ENCODE measurements around the gene CNN3.
"Not testable (repeated sequence)": the region's sequence is repeated elsewhere in the genome, so short reads cannot be mapped to it uniquely, and the experiment has no call there.

The CNN3 gene

DNA sequence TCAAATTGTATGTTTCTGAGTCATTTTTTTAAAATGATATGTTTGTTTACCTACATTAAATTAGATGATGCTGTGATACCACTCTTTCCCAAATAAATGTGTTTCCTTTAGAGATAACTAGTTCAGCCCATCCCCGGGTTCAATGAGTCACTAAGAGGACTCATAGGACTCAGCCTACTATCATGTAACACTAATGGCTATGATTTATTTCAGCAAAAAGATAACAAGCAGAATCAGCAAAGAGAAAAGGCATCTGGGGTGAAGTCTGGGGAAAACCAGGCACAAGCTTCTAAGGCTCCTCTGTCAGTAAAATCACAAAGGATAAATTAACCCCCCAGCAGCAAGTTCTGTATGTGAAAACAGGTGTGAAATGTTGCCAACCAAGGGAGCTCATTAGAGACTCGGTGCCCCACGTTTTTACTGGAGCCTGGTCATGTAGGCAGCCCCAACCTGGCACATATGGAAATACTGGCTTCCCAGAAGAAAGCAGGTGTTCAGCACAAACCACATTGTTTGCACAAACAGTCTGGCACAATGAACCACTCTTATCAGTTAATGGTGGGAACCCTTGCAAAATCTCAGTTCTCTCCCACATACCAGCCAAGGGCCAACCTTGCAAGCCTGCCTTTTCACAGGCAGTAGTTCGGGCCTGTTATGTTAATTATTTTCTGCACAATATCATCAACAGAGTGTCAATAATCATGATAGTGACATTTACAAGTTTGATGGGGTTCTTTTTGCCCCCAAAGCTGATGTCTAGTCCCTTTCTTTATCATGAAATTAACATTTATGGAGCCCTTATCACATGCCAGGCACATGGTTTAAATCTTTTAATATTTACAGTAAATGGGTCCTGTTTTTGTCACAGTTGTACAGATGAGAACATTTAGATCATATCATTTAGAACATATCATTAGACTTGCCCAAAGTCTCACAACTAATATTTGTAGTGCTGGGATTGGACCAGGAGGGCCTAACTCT, 23.1 kb upstream of the CNN3 start:
- in situ Hi-C loops (cut with MboI; ENCODE audit: low sequenced_read_pairs) = no loop called here

DNA sequence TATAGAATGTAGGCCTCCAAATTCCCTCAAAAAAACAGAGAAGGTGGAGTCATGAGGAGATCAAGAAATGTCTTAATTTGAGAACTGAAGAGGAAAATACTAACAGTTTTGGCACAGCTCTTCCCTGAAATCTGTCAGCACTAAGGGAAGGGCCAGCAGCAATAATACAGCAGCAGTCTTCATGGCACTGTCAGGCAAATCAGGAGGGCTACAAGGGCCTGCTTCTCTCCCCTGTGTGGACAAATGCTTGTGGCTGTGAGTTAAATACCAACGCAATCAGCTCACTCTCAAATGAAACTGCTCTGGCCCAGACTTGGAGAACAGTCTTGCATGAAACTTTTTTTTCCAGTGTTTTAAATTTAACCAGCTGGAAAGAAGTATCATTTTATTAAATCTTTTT, 20.5 kb upstream of the CNN3 start:
- in situ Hi-C loops (cut with MboI; ENCODE audit: low sequenced_read_pairs) = no loop called here

GRCh38 chr1:94946886-94947285, 20.0 kb upstream of the CNN3 start:
- in situ Hi-C loops (cut with MboI; ENCODE audit: low sequenced_read_pairs) = no loop called here

DNA sequence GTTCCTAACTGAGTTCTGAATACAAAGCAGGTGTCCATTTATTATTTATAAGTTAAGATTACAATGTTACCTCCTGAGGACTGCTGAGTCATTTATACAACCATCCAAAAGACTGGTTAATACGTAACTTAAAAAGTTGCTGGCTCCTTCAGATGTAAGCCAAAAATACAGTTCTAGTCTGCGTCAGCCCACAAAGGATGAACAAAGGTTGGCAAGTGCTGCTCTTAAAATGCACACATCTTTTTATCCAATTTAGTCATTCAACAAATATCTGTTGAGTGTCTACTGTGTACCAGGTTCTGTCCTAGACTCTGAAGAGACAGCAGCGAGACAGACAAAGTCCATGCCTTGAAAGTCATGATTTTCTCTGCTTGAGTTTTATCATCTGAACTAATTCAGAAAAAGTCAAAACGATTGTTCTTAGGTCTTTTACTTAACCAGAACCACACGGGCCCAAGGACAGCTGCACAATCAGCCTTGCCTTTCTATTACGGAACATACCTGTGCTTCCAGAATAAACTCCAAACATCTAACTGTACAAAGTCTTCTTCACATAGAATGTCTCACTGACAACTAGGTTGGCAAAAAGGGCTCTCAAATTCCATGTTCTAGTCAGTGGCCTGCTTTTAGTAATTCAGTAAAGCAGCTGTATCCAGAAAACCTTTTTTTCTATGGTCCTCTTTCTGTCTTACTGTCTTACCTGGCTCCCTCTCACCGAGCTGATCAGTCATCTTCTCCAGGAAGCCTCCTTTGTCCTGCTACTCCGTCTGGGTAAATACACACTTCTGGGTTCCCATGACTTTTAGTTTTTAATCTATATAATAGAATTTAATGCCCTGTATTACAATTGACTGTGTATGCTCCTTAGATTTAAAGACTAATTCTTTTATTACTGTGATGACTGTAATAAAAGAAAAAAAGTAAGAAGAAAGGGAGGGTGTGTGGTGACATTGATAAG, 15.5 kb upstream of the CNN3 start:
- in situ Hi-C loops (cut with MboI; ENCODE audit: low sequenced_read_pairs) = no loop called here

DNA sequence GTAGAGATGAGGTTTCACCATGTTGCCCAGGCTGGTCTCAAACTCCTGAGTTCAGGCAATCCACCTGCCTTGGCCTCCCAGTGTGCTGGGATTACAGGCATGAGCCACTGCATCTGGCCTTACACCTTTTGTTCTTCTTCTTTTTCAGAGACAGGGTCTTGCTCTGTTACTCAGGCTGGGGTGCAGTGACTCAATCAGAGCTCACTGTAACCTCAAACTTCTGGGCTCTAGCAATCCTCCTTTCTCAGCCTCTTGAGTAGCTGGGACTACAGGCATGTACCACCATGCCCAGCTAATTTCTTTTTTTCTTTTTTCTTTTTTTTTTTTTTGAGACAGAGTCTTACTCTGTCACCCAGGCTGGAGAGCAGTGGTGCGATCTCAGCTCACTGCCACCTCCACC, 14.6 kb upstream of the CNN3 start:
- in situ Hi-C loops (cut with MboI; ENCODE audit: low sequenced_read_pairs) = not testable (repeated sequence)

DNA sequence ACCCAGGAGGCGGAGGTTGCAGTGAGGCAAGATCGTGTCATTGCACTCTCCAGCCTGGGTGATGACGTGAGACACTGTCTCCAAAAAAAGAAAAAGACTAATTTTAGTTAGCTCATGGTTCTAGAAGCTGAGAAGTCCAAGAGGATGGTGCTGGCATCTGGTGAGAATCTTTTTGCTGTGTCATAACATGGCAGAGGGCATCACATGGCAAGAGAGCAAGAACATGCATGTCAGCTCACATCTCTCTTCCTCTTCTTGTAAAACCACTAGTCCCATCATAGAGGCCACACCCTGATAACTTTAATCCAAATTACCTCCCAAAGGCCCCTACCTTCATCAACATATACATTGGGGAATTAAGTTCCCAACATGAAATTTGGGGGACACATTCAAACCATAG, 13.8 kb upstream of the CNN3 start:
- in situ Hi-C loops (cut with MboI; ENCODE audit: low sequenced_read_pairs) = no loop called here

DNA sequence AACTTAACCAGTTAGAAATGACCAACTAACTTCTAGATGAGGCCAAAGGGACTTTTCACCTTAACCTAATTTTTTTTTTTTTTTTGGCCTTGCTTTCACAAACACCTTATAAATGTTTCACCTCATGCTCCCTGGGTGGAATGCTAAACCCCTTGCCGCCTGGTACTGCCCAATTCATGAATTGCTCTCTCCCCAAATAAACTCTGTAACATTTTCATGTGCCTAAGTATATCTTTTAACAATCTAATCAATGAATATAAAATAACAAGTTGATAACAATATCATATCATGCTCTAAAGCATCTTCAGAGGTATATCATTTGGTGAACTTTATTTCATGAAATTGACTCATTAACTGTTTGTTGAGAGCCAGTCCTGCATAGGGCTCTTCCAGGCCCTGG, 10.9 kb upstream of the CNN3 start:
- in situ Hi-C loops (cut with MboI; ENCODE audit: low sequenced_read_pairs) = no loop called here

GRCh38 chr1:94936861-94937620, 10.1 kb upstream of the CNN3 start:
- in situ Hi-C loops (cut with MboI; ENCODE audit: low sequenced_read_pairs) = no loop called here

DNA sequence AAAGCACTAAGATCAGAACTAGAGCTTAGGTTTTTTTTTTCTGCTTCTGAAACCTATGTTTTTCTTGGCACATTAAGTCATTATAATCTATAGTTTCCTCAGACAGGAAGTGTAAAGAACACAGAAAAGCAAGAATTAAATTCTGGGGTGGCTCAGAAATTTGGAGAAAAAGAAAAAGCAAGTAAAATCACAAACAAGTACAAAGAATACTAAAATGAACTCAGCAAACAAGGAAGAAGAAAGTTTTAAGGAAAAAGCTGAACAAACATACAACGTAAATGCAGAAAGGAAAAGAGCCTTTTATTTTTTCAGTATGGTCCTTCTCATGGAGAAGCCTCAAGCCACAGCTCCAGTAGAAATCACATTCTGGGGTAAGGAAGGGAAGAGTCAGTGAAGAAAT, 8.6 kb upstream of the CNN3 start:
- in situ Hi-C loops (cut with MboI; ENCODE audit: low sequenced_read_pairs) = no loop called here

DNA sequence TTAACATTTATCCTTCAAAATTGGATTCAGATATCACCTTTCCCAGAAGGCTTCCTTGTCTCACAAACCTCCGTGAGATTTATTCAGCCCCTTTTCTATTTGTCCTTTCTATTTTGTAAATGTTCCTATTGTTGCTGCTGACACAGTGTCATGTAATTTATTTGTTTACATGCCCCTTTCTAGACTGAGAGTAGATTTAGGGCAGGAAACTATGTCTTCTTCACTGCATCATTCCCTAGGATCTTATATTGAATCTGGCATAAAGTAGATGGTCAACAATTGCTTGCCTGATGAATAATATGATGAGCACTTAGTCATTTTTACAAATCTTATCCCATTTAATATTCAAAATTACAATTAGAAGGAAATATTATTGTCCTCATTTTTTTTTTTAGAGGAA, 8.1 kb upstream of the CNN3 start:
- in situ Hi-C loops (cut with MboI; ENCODE audit: low sequenced_read_pairs) = no loop called here

DNA sequence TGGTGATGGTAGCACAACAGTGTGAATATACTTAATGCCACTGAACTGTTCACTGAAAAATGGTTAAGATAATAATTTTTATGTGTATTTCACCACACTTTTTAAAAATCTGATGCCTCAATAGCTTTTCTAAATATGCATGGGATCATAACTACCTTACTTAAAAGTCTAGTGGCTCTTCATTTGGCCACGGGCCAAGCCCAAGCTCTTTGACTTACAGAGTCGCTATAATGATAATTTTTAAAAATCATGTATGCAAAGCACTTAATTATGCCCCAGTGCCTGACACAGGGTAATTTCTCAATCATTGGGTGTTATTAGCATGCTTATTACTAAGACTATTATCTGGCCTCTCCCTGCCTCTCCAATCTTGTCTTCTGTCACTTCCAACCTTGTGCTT, 7.6 kb upstream of the CNN3 start:
- in situ Hi-C loops (cut with MboI; ENCODE audit: low sequenced_read_pairs) = no loop called here

- in situ Hi-C loops (cut with MboI; ENCODE audit: low sequenced_read_pairs) = no loop called here
Measured at GRCh38 chr1:94931254-94931841, 4.4 kb upstream of the CNN3 start.

- in situ Hi-C loops (cut with MboI; ENCODE audit: low sequenced_read_pairs) = no loop called here
Measured at GRCh38 chr1:94929351-94930217, 2.7 kb upstream of the CNN3 start.

DNA sequence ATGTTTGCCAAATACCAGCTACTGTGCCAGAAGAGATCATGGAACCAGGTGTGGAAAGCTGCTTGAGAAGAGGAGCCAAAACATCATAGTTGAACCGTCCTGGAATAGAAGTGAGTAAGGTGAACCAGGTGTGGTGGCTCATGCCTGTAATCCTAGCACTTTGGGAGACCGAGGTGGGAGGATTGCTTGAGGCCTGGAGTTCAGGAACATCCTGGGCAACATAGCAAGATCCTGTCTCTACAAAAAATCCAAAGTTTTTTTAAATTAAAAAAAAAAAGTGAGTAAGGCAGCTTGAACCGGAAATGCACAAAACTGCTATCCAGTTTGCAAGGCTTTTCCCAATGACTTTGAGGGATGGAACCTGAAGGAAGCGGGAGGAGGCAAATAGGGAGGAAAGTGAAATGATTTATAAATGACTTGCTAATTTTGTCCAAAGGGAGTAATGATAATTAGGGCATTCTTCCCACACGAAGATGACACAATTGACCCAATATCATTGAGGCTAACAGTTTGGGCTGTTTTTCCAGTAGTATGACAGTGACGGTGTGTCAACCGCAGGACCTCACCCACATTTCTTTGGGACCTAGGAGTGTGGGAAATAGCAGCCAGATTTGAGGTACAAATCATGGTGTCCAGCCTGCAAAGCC, 1.5 kb upstream of the CNN3 start:
- in situ Hi-C loops (cut with MboI; ENCODE audit: low sequenced_read_pairs) = no loop called here

GRCh38 chr1:94927405-94928175, 680 bp upstream of the CNN3 start:
- in situ Hi-C loops (cut with MboI; ENCODE audit: low sequenced_read_pairs) = no loop called here

- in situ Hi-C loops (cut with MboI; ENCODE audit: low sequenced_read_pairs) = no loop called here
Measured at GRCh38 chr1:94926126-94926914, 590 bp downstream of the CNN3 start.

DNA sequence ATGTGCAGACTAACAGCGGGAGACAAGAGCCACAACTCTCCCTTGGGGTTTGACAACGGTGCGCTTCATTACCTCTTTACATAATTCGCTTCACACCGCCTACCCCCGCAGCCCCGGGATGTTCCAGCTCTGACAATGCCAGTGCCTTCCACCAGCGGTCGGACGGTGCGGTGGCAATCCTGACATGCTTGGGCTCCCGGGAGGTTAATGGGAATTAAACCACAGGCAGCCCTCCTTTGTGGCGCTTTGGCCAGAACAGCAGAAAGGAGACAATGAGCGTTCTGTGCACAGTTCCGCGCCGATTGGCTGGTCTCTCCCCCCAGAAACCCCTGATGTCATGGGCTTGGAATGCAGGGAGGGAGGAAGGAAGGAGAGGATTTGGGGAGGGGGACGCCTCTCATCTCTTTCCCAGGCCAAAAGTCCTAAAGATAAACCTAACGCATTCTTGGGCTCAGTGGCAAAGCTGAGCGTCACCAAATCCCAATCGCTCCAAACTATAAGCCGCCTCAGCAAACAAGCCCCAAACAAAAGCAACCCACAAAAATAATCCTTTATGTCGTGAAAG, 1.3 kb downstream of the CNN3 start:
- in situ Hi-C loops (cut with MboI; ENCODE audit: low sequenced_read_pairs) = no loop called here

All from HL-60/S4 treated with retinoic acid at 250 ng/mL for 4 days and 3 days (cell line).